Keratinocyte (primary cell): ENCODE results near the gene POLE3. TPM values are rescaled to one million over a fixed set of nuclear protein-coding genes. Genes with fewer than 3 reads are reported as not detected.
A peak's percentile ranks its signal among the peaks of the same experiment; 100 is the strongest.
"Not testable (repeated sequence)": the region's sequence is repeated elsewhere in the genome, so short reads cannot be mapped to it uniquely, and the experiment has no call there.

Experiments
- DNase-seq: peaks from one replicate; pipeline ENCODE4 v3.0.0-alpha.2; 2011; ENCODE audit warnings: low read depth, missing footprints, low spot score
- FAIRE-seq: peaks from 2 replicates; lab custom pipeline; 2011; peaks lifted over from hg19 to GRCh38; lab: Jason Lieb, UNC
- H2AFZ ChIP-seq: 2 replicates; pipeline ENCODE4 v1.6.0; 2012; ENCODE audit warnings: low read length, control low read depth, inconsistent platforms; ENCODE audit not compliant: control insufficient read depth
- H3K27ac ChIP-seq: 2 replicates; pipeline ENCODE4 v1.5.1; 2011; ENCODE audit warnings: low read length; ENCODE audit not compliant: control insufficient read depth, insufficient read depth
- H3K27me3 ChIP-seq: 3 replicates; pipeline ENCODE4 v1.6.0; 2011; ENCODE audit warnings: low read length; ENCODE audit not compliant: control insufficient read depth, insufficient read depth; ENCODE audit errors: extremely low read depth
- H3K36me3 ChIP-seq, 2 experiments: 2 replicates in 1 of 2; 3 replicates in 1 of 2; pipeline ENCODE4 v1.5.1; 2011; ENCODE audit warnings: low read length in 2 of 2, mild to moderate bottlenecking in 1 of 2; ENCODE audit not compliant: control insufficient read depth in 2 of 2, insufficient read depth in 2 of 2; ENCODE audit errors: extremely low read depth in 1 of 2
- H3K4me1 ChIP-seq: 3 replicates; pipeline ENCODE4 v1.5.1; 2011; ENCODE audit warnings: low read length; ENCODE audit not compliant: control insufficient read depth, insufficient read depth; ENCODE audit errors: extremely low read depth
- H3K4me2 ChIP-seq: 3 replicates; pipeline ENCODE4 v1.6.0; 2011; ENCODE audit warnings: low read depth, low read length; ENCODE audit not compliant: control insufficient read depth, insufficient read depth; ENCODE audit errors: extremely low read depth
- H3K4me3 ChIP-seq, 3 experiments: fragments of 200-600 bp in 1 of 3; sonication (generic) in 1 of 3; 2 replicates in 2 of 3; 3 replicates in 1 of 3; pipeline ENCODE4 v1.5.1; 2011 to 2016; ENCODE audit warnings: low read length in 3 of 3, mild to moderate bottlenecking in 3 of 3, control low read depth in 2 of 3, inconsistent platforms in 1 of 3, low read depth in 1 of 3, mixed read lengths in 1 of 3, mixed run types in 1 of 3, moderate library complexity in 1 of 3; ENCODE audit not compliant: control insufficient read depth in 2 of 3, insufficient read depth in 2 of 3; ENCODE audit errors: extremely low read depth in 1 of 3
- H3K79me2 ChIP-seq: 2 replicates; pipeline ENCODE4 v1.6.0; 2012; ENCODE audit warnings: low read length; ENCODE audit not compliant: control insufficient read depth, insufficient read depth
- H3K9ac ChIP-seq: 3 replicates; pipeline ENCODE4 v1.6.0; 2011; ENCODE audit warnings: low read length; ENCODE audit not compliant: control insufficient read depth, insufficient read depth; ENCODE audit errors: extremely low read depth
- H3K9me1 ChIP-seq: 3 replicates; pipeline ENCODE4 v1.6.0; 2011; ENCODE audit warnings: low read length; ENCODE audit not compliant: control insufficient read depth, insufficient read depth; ENCODE audit errors: extremely low read depth
- H3K9me3 ChIP-seq: 2 replicates; pipeline ENCODE4 v1.5.1; 2012; ENCODE audit warnings: low read depth, low read length; ENCODE audit not compliant: control insufficient read depth
- H4K20me1 ChIP-seq: 3 replicates; pipeline ENCODE4 v1.6.0; 2011; ENCODE audit warnings: low read length; ENCODE audit not compliant: control insufficient read depth, insufficient read depth; ENCODE audit errors: extremely low read depth
- CTCF ChIP-seq, 3 experiments: IDR thresholded peaks in 1 of 3; conservative IDR thresholded peaks in 1 of 3; optimal IDR thresholded peaks in 1 of 3; 2 replicates in 2 of 3; 3 replicates in 1 of 3; pipeline versions ENCODE3 to v1.5.1; 2011; ENCODE audit warnings: low read length in 3 of 3, mild to moderate bottlenecking in 3 of 3, moderate library complexity in 2 of 3, control low read depth in 1 of 3, inconsistent platforms in 1 of 3; ENCODE audit not compliant: insufficient read depth in 2 of 3; ENCODE audit errors: extremely low read depth in 1 of 3
- EZH2 ChIP-seq: IDR thresholded peaks from one replicate; pipeline ENCODE4 v1.6.1; 2012; ENCODE audit warnings: inconsistent platforms, mild to moderate bottlenecking, low read length, moderate library complexity
- dilution Hi-C: fragments of 300-500 bp; cut with MboI; formaldehyde crosslinking; loops from one replicate; pipeline ENCODE4 v1.7.0; 2020; ENCODE audit warnings: low sequenced_read_pairs; ENCODE audit not compliant: extremely low pct_ligation_motif_present
- polyA plus RNA-seq, 5 experiments: library from polyadenylated mRNA; depleted of rRNA in 3 of 5; stranded (reverse) in 3 of 5; stranded (forward) in 1 of 5; unstranded in 1 of 5; fragments of >200 nt; gene quantifications; 1 replicate in 1 of 5; 2 replicates in 3 of 5; 3 replicates in 1 of 5; pipeline versions ENCODE4 v1.2.1 to v1.2.3, GENCODE V29; 2011 to 2012; ENCODE audit warnings: missing spikeins in 2 of 5, low read depth in 1 of 5, low replicate concordance in 1 of 5

The POLE3 gene
- polyA plus RNA-seq, 1 donor (not counting 4 experiments of a cell fraction or from before 2014, with no cell fraction given): 77.2 TPM

GRCh38 chr9:113379094-113379828, 31.2 kb downstream of the POLE3 start:
- H3K36me3 ChIP-seq, H4K20me1 ChIP-seq, dilution Hi-C loops, H3K9ac ChIP-seq, FAIRE-seq, H3K9me3 ChIP-seq, H3K4me2 ChIP-seq, H3K27ac ChIP-seq, H3K9me1 ChIP-seq, DNase-seq, H2AFZ ChIP-seq, H3K79me2 ChIP-seq, H3K27me3 ChIP-seq, H3K4me3 ChIP-seq: not testable (repeated sequence)
- peaks cover 21% of the 10 kb centered on the region for H3K4me1 ChIP-seq

GRCh38 chr9:113376634-113377567, 33.6 kb downstream of the POLE3 start, which contains the start of gene HDHD3:
Gene HDHD3, minus strand, starts transcription at chr9:113376986. Its CDS starts 2,632 bp downstream, at chr9:113374354.
- Histone ChIP-seq H3K27me3 (no peaks in the 10 kb centered on the region), H3K9ac (peak within 1 kb of the TSS; percentile 85), H4K20me1 (no peaks in the 10 kb centered on the region), H3K27ac (peak within 1 kb of the TSS; percentile 73), H3K36me3 (peaks cover 14% of the 10 kb centered on the region in 2 experiments), H3K79me2 (peaks cover 7% of the 10 kb centered on the region), H3K4me1 (peaks cover 16% of the 10 kb centered on the region), H3K9me3 (no peaks in the 10 kb centered on the region), H3K9me1 (peaks cover 3% of the 10 kb centered on the region), H2AFZ (peak within 1 kb of the TSS; percentile 98), H3K4me2 (peak within 1 kb of the TSS; percentile 77), H3K4me3 (peak within 1 kb of the TSS; percentile 82 to 83 (median 83))
- FAIRE-seq: no peak
- no peak for TF ChIP-seq EZH2
- no peak for TF ChIP-seq CTCF (optimal IDR thresholded peaks at IDR 0.05 in 1 of 3, IDR thresholded peaks at IDR 0.05 in 1 of 3, conservative IDR thresholded peaks at IDR 0.05 in 1 of 3; ENCODE audit: extremely low read depth in 1 of 3, insufficient read depth in 2 of 3, low read length in 3 of 3)
- DNase-seq: no peak
- dilution Hi-C loops: no loop called here
